K562 (cell line): ENCODE results near the gene SERPINE1. TPM values are rescaled to one million over a fixed set of nuclear protein-coding genes. Genes with fewer than 3 reads are reported as not detected.

Experiments used
- EP300 ChIP-seq: IDR thresholded peaks from 2 replicates; pipeline ENCODE4 v1.6.1; 2012; ENCODE audit warnings: low read length, improper control_type of control experiment
- MTA1 ChIP-seq: fragments of 450-650 bp; IDR thresholded peaks from 2 replicates; pipeline ENCODE4 v1.6.1; 2017; ENCODE audit warnings: borderline replicate concordance
- MTF1 ChIP-seq: fragments of 250-450 bp; sonication (Bioruptor Pico); IDR thresholded peaks from 2 replicates; pipeline ENCODE4 v1.9.0; 2021; ENCODE audit warnings: moderate library complexity, mild to moderate bottlenecking, inconsistent platforms, borderline replicate concordance
- NR4A1 ChIP-seq, 2 experiments: fragments of 250-450 bp in 1 of 2; fragments of 450-650 bp in 1 of 2; sonication (Bioruptor Pico) in 1 of 2; IDR thresholded peaks; 2 replicates each; pipeline versions ENCODE4 v1.4.0 to v1.6.1; 2016 to 2020; ENCODE audit warnings: mild to moderate bottlenecking in 2 of 2, missing compliant biosample characterization in 1 of 2, missing genetic modification characterization in 1 of 2, moderate library complexity in 1 of 2
- OTX1 ChIP-seq: fragments of 450-650 bp; formaldehyde crosslinking; IDR thresholded peaks from 2 replicates; pipeline ENCODE4 v1.4.0; 2022; ENCODE audit warnings: mild to moderate bottlenecking
- RBM34 ChIP-seq: fragments of 200-400 bp; formaldehyde crosslinking; IDR thresholded peaks from 2 replicates; pipeline ENCODE4 v1.6.1; 2018; ENCODE audit warnings: low read length, borderline replicate concordance; ENCODE audit not compliant: insufficient read depth
- SIN3A ChIP-seq, 2 experiments: fragments of 150-350 bp in 1 of 2; IDR thresholded peaks; 2 replicates each; pipeline ENCODE4 v1.6.1; 2011 to 2016; ENCODE audit warnings: borderline replicate concordance in 2 of 2, low read depth in 2 of 2, low read length in 2 of 2, mild to moderate bottlenecking in 2 of 2, moderate library complexity in 2 of 2; ENCODE audit not compliant: control insufficient read depth in 1 of 2
- ZNF212 ChIP-seq: fragments of 450-650 bp; formaldehyde crosslinking; IDR thresholded peaks from 2 replicates; pipeline ENCODE4 v1.4.0; 2020; ENCODE audit warnings: mild to moderate bottlenecking
- polyA plus RNA-seq, 8 experiments: library from polyadenylated mRNA; depleted of rRNA in 4 of 8; stranded (reverse) in 5 of 8; unstranded in 3 of 8; fragments of >200 nt; fragmentation: Nextera tagmentation in 2 of 8; fragmentation: Illumina TruSeq in 1 of 8; extraction: Ambion mirVana in 2 of 8; extraction: Trizol in 1 of 8; gene quantifications; 2 replicates each; pipeline versions ENCODE4 v1.2.1 to v1.2.3, GENCODE V29; 2011 to 2014; ENCODE audit warnings: inconsistent platforms in 1 of 8, missing spikeins in 1 of 8
- total RNA-seq, 7 experiments: library from RNA; depleted of rRNA in 6 of 7; stranded (reverse); fragments of >200 nt in 6 of 7; fragmentation: Illumina TruSeq in 2 of 7; extraction: Trizol in 2 of 7; gene quantifications; 2 replicates each; pipeline versions ENCODE4 v1.2.1 to v1.2.3, GENCODE V29; 2011 to 2021; ENCODE audit warnings: low replicate concordance in 1 of 7
- TF ChIP-seq, protein P1 (sequence below): IDR thresholded peaks from 3 replicates; pipeline ENCODE4 v1.6.1; 2011; ENCODE audit warnings: borderline replicate concordance, mild to moderate bottlenecking, moderate library complexity; ENCODE audit not compliant: insufficient read length; ENCODE audit errors: extremely low read depth
- TF ChIP-seq, protein P2 (sequence below), 2 experiments: fragments of 200-800 bp in 1 of 2; sonication (Bioruptor generic) in 1 of 2; sonication (generic) in 1 of 2; formaldehyde crosslinking in 1 of 2; IDR thresholded peaks in 1 of 2; conservative IDR thresholded peaks in 1 of 2; 2 replicates each; pipeline versions ENCODE4 v1.5.0 to v1.6.1; 2016 to 2020; ENCODE audit warnings: missing compliant biosample characterization in 1 of 2, missing genetic modification characterization in 1 of 2, missing genetic modification reagents in 1 of 2
- TF ChIP-seq, protein P3 (sequence below): fragments of 450-650 bp; formaldehyde crosslinking; IDR thresholded peaks from 2 replicates; pipeline ENCODE4 v1.4.0; 2020; ENCODE audit warnings: mild to moderate bottlenecking, mixed read lengths
- TF ChIP-seq, protein P4 (sequence below): fragments of 450-650 bp; IDR thresholded peaks from 2 replicates; pipeline ENCODE4 v1.7.1; 2018; ENCODE audit warnings: mild to moderate bottlenecking, low read depth; ENCODE audit not compliant: partially characterized antibody
- TF ChIP-seq, protein P5 (sequence below), 2 experiments: IDR thresholded peaks in 1 of 2; conservative IDR thresholded peaks in 1 of 2; 2 replicates each; pipeline ENCODE4 v1.6.1; 2016; ENCODE audit warnings: low read depth in 2 of 2, mild to moderate bottlenecking in 1 of 2, missing compliant biosample characterization in 1 of 2, missing genetic modification characterization in 1 of 2, moderate library complexity in 1 of 2

Gene SERPINE1
- total and polyA plus RNA-seq, 9 of the 15 experiments (the other 6 are each of a cell fraction or from before 2014, with no cell fraction given) = 0.22 to 4.8 (median 0.91) TPM

DNA sequence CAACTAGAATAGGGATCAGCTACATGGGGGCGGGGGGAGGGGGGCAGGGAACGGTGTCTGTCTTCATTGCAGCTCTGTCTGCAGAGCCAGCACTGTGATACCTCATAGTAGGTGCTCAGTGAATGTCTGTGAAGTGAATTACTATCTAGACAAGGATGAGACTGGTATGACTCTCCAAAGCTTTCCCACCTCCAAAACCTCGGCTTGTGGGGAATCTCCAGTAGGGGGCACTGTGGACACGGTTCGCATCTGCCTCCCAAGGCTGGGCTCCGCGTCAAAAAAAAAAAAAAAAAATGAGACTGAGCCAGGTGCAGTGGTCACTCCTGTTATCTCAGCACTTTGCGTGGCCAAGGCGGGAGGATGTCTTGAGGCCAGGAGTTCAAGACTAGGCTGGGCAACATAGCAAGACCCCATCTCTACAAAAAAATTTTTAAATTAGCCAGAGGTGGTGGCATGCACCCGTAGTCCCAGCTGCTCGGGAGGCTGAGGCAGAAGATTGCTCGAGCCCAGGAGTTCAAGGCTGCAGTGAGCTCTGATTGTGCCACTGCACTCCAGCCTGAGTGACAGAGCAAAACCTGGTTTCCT, 32.0 kb upstream of the SERPINE1 start (continued):
- TF ChIP-seq, protein P1, sequence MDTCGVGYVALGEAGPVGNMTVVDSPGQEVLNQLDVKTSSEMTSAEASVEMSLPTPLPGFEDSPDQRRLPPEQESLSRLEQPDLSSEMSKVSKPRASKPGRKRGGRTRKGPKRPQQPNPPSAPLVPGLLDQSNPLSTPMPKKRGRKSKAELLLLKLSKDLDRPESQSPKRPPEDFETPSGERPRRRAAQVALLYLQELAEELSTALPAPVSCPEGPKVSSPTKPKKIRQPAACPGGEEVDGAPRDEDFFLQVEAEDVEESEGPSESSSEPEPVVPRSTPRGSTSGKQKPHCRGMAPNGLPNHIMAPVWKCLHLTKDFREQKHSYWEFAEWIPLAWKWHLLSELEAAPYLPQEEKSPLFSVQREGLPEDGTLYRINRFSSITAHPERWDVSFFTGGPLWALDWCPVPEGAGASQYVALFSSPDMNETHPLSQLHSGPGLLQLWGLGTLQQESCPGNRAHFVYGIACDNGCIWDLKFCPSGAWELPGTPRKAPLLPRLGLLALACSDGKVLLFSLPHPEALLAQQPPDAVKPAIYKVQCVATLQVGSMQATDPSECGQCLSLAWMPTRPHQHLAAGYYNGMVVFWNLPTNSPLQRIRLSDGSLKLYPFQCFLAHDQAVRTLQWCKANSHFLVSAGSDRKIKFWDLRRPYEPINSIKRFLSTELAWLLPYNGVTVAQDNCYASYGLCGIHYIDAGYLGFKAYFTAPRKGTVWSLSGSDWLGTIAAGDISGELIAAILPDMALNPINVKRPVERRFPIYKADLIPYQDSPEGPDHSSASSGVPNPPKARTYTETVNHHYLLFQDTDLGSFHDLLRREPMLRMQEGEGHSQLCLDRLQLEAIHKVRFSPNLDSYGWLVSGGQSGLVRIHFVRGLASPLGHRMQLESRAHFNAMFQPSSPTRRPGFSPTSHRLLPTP = peak; percentile 32
- TF ChIP-seq OTX1 (CRISPR knock-in tag) (no peak), EP300 (peak; percentile 22; the same call in 1 of the 2 replicates), RBM34 (no peak), SIN3A (IDR thresholded peaks at IDR 0.05; ENCODE audit: borderline replicate concordance in 2 of 2, control insufficient read depth in 1 of 2, low read depth in 2 of 2, low read length in 2 of 2) (no peak), NR4A1 (CRISPR knock-in tag; IDR thresholded peaks at IDR 0.05) (no peak), NR4A1 (tag; IDR thresholded peaks at IDR 0.05) (no peak), MTF1 (CRISPR knock-in tag) (no peak), ZNF212 (CRISPR knock-in tag) (no peak), MTA1 (no peak)
- TF ChIP-seq, protein P2, sequence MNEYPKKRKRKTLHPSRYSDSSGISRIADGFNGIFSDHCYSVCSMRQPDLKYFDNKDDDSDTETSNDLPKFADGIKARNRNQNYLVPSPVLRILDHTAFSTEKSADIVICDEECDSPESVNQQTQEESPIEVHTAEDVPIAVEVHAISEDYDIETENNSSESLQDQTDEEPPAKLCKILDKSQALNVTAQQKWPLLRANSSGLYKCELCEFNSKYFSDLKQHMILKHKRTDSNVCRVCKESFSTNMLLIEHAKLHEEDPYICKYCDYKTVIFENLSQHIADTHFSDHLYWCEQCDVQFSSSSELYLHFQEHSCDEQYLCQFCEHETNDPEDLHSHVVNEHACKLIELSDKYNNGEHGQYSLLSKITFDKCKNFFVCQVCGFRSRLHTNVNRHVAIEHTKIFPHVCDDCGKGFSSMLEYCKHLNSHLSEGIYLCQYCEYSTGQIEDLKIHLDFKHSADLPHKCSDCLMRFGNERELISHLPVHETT (CRISPR knock-in tag; conservative IDR thresholded peaks at IDR 0.05 in 1 of 2, IDR thresholded peaks at IDR 0.05 in 1 of 2) = no peak
- TF ChIP-seq, protein P3, sequence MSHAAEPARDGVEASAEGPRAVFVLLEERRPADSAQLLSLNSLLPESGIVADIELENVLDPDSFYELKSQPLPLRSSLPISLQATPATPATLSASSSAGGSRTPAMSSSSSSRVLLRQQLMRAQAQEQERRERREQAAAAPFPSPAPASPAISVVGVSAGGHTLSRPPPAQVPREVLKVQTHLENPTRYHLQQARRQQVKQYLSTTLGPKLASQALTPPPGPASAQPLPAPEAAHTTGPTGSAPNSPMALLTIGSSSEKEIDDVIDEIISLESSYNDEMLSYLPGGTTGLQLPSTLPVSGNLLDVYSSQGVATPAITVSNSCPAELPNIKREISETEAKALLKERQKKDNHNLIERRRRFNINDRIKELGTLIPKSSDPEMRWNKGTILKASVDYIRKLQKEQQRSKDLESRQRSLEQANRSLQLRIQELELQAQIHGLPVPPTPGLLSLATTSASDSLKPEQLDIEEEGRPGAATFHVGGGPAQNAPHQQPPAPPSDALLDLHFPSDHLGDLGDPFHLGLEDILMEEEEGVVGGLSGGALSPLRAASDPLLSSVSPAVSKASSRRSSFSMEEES (CRISPR knock-in tag) = no peak
- TF ChIP-seq, protein P4, sequence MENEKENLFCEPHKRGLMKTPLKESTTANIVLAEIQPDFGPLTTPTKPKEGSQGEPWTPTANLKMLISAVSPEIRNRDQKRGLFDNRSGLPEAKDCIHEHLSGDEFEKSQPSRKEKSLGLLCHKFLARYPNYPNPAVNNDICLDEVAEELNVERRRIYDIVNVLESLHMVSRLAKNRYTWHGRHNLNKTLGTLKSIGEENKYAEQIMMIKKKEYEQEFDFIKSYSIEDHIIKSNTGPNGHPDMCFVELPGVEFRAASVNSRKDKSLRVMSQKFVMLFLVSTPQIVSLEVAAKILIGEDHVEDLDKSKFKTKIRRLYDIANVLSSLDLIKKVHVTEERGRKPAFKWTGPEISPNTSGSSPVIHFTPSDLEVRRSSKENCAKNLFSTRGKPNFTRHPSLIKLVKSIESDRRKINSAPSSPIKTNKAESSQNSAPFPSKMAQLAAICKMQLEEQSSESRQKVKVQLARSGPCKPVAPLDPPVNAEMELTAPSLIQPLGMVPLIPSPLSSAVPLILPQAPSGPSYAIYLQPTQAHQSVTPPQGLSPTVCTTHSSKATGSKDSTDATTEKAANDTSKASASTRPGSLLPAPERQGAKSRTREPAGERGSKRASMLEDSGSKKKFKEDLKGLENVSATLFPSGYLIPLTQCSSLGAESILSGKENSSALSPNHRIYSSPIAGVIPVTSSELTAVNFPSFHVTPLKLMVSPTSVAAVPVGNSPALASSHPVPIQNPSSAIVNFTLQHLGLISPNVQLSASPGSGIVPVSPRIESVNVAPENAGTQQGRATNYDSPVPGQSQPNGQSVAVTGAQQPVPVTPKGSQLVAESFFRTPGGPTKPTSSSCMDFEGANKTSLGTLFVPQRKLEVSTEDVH = peak; percentile 56
- TF ChIP-seq, protein P5, sequence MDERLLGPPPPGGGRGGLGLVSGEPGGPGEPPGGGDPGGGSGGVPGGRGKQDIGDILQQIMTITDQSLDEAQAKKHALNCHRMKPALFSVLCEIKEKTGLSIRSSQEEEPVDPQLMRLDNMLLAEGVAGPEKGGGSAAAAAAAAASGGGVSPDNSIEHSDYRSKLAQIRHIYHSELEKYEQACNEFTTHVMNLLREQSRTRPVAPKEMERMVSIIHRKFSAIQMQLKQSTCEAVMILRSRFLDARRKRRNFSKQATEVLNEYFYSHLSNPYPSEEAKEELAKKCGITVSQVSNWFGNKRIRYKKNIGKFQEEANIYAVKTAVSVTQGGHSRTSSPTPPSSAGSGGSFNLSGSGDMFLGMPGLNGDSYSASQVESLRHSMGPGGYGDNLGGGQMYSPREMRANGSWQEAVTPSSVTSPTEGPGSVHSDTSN (CRISPR knock-in tag; IDR thresholded peaks at IDR 0.05; ENCODE audit: low read depth) = no peak
- TF ChIP-seq, protein P5 (tag; conservative IDR thresholded peaks at IDR 0.05; ENCODE audit: low read depth) = no peak
